LHCN-M2 (cell line): ENCODE data around the gene SCAF1. TPM values are rescaled to one million over a fixed set of nuclear protein-coding genes. Genes with fewer than 3 reads are reported as not detected.
"Not testable (repeated sequence)": the region's sequence is repeated elsewhere in the genome, so short reads cannot be mapped to it uniquely, and the experiment has no call there.

Source experiments
- DNase-seq: peaks from one replicate; pipeline ENCODE4 v3.0.0-alpha.2; 2012; ENCODE audit warnings: low read depth
- total RNA-seq: library from RNA; depleted of rRNA; stranded (reverse); fragments of >200 nt; gene quantifications from 2 replicates; pipeline ENCODE4 v1.2.3, GENCODE V29; 2014

SCAF1 gene
- total RNA-seq, 1 experiment from 2014 or later = 23.9 TPM

- DNase-seq = no peak
Observed at GRCh38 chr19:49616532-49616931, 25.5 kb upstream of the SCAF1 start.

GRCh38 chr19:49616945-49617344, 25.1 kb upstream of the SCAF1 start:
- no peak for DNase-seq

GRCh38 chr19:49617860-49618259, 24.1 kb upstream of the SCAF1 start:
- DNase-seq = not testable (repeated sequence)

GRCh38 chr19:49624967-49625910, 16.8 kb upstream of the SCAF1 start:
- no peak for DNase-seq

- no peak for DNase-seq
Observed at GRCh38 chr19:49626226-49626625, 15.8 kb upstream of the SCAF1 start.

GRCh38 chr19:49629659-49630058, 12.3 kb upstream of the SCAF1 start:
- no peak for DNase-seq

- no peak for DNase-seq
Observed at GRCh38 chr19:49631014-49631588, 10.9 kb upstream of the SCAF1 start.

GRCh38 chr19:49631610-49632192, 10.3 kb upstream of the SCAF1 start:
- no peak for DNase-seq

- no peak for DNase-seq
Observed at GRCh38 chr19:49632576-49632975, 9.4 kb upstream of the SCAF1 start.

- DNase-seq = not testable (repeated sequence)
Observed at GRCh38 chr19:49633273-49633672, 8.7 kb upstream of the SCAF1 start.

- no peak for DNase-seq
Observed at GRCh38 chr19:49635530-49636232, 6.3 kb upstream of the SCAF1 start.

GRCh38 chr19:49636233-49636932, 5.6 kb upstream of the SCAF1 start:
- no peak for DNase-seq

- DNase-seq = peak; percentile 79
Observed at GRCh38 chr19:49637821-49638738, 3.9 kb upstream of the SCAF1 start.

- DNase-seq = no peak
Observed at GRCh38 chr19:49639401-49640112, 2.5 kb upstream of the SCAF1 start.

- DNase-seq = peak; percentile 100
Observed at GRCh38 chr19:49640113-49640898, 1.7 kb upstream of the SCAF1 start, which contains the start of gene RRAS. TSS of gene RRAS (minus strand) at chr19:49640143. CDS start at chr19:49640098, 45 bp downstream.

GRCh38 chr19:49642492-49643035, 555 bp downstream of the SCAF1 start:
- no peak for DNase-seq

GRCh38 chr19:49643466-49643865, 1.5 kb downstream of the SCAF1 start:
- DNase-seq = no peak

- no peak for DNase-seq
Observed at GRCh38 chr19:49645592-49645991, 3.6 kb downstream of the SCAF1 start.
